CD8-positive, alpha-beta memory T cell (primary cell): Measurements from ENCODE around the gene DGLUCY. TPM values are rescaled to one million over a fixed set of nuclear protein-coding genes. Genes with fewer than 3 reads are reported as not detected.
"Not testable (repeated sequence)": the region's sequence is repeated elsewhere in the genome, so short reads cannot be mapped to it uniquely, and the experiment has no call there.

Experiments used
- CTCF ChIA-PET: fragments of 350-600 bp; sonication (Branson Sonifier 250); formaldehyde crosslinking; loops from one replicate; lab custom pipeline; 2021; ENCODE audit warnings: antibody characterized with exemption; lab: Charles Lee
- POLR2A ChIA-PET: fragments of 350-600 bp; sonication (Branson Sonifier 250); formaldehyde crosslinking; loops from one replicate; lab custom pipeline; 2021; ENCODE audit warnings: antibody characterized with exemption; lab: Charles Lee
- DNase-seq, 5 donors: peaks; one replicate each; pipeline versions ENCODE4 v3.0.0 to v3.0.0-alpha.2; 2020 to 2022; ENCODE audit warnings: mixed read lengths in 1 of 5
- H3K27ac ChIP-seq: one replicate; pipeline ENCODE4 v1.7.0; 2013; ENCODE audit warnings: low read depth, mild to moderate bottlenecking, low read length, moderate library complexity
- H3K27me3 ChIP-seq: 2 replicates; pipeline ENCODE4 v1.7.0; 2013; ENCODE audit warnings: low read length, mild to moderate bottlenecking; ENCODE audit not compliant: insufficient read depth, poor library complexity, severe bottlenecking
- H3K36me3 ChIP-seq: 2 replicates; pipeline ENCODE4 v1.7.0; 2013; ENCODE audit warnings: mild to moderate bottlenecking, low read length, moderate library complexity; ENCODE audit not compliant: insufficient read depth
- H3K4me1 ChIP-seq: 2 replicates; pipeline ENCODE4 v1.7.0; 2013; ENCODE audit warnings: mild to moderate bottlenecking, low read length, moderate library complexity; ENCODE audit not compliant: insufficient read depth
- H3K4me3 ChIP-seq: 2 replicates; pipeline ENCODE4 v1.7.0; 2013; ENCODE audit warnings: mild to moderate bottlenecking, low read length
- H3K9me3 ChIP-seq: 2 replicates; pipeline ENCODE4 v1.7.0; 2013; ENCODE audit warnings: mild to moderate bottlenecking, low read length
- H3K27ac Mint-ChIP-seq, 8 donors: one replicate each; pipeline ENCODE4 v1.8.0; 2020 to 2021; ENCODE audit warnings: mixed read lengths in 8 of 8, mild to moderate bottlenecking in 6 of 8, inconsistent platforms in 3 of 8, moderate library complexity in 3 of 8
- H3K27me3 Mint-ChIP-seq, 2 donors: one replicate each; pipeline ENCODE4 v1.8.0; 2020 to 2021; ENCODE audit warnings: mixed read lengths in 2 of 2, mild to moderate bottlenecking in 1 of 2, moderate library complexity in 1 of 2
- H3K36me3 Mint-ChIP-seq, 3 donors: one replicate each; pipeline ENCODE4 v1.8.0; 2020 to 2021; ENCODE audit warnings: mixed read lengths in 3 of 3, inconsistent platforms in 1 of 3, mild to moderate bottlenecking in 1 of 3
- H3K4me1 Mint-ChIP-seq, 3 donors: one replicate each; pipeline ENCODE4 v1.8.0; 2020 to 2021; ENCODE audit warnings: mixed read lengths in 3 of 3, inconsistent platforms in 1 of 3, mild to moderate bottlenecking in 1 of 3
- H3K4me3 Mint-ChIP-seq, 7 donors: one replicate each; pipeline ENCODE4 v1.8.0; 2020 to 2021; ENCODE audit warnings: mixed read lengths in 7 of 7, mild to moderate bottlenecking in 6 of 7, moderate library complexity in 4 of 7, inconsistent platforms in 2 of 7
- H3K9me3 Mint-ChIP-seq, 5 donors: one replicate each; pipeline ENCODE4 v1.8.0; 2020 to 2022; ENCODE audit warnings: mixed read lengths in 5 of 5, mild to moderate bottlenecking in 3 of 5, moderate library complexity in 2 of 5, inconsistent platforms in 1 of 5
- polyA plus RNA-seq: library from polyadenylated mRNA; unstranded; fragments of 300-500 nt; fragmentation: Illumina TruSeq; gene quantifications from one replicate; pipeline ENCODE4 v1.2.3, GENCODE V29; 2021
- total RNA-seq, 2 experiments: library from RNA; stranded (reverse); gene quantifications; one replicate each; pipeline ENCODE4 v1.2.3, GENCODE V29; 2021

Gene DGLUCY
- total and polyA plus RNA-seq, 3 experiments from 2014 or later, result 45.3 to 55.5 (median 48.7) TPM

DNA sequence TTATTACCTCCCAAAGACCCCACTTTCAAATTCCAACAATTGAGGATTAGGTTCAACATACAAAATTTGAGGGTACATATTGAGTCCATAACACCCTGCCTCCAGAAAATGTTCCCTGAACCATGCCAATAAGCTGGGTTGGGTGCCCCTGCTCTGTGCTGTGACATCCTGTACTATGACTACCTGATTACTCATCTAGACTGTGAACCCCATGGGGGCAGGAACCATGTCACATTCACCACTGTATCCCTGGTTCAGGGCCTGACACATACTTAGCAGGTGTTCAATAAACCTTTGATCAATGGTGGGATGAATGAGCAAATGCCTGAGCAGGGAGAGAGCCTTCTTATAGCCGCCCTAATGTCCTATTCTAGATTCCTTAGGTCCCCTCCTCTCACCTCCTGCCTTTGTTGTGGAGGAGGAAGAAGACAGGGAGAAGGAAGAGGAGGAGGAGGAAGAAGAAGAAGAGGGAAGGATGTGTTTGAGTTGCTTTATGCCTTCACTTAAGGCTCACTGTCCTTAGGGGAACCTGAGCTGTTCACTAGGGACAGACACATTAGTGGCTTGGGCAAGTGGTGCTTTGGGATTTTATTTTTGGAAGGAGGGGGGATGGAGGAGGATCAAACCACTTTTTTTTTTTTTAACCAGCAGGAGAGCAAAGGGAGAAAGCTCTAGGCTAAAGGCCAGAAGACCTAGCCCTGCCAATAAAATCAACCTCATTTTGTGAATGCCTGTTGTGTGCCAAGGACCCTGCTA lies 109.3 kb downstream of the DGLUCY start:
- Histone ChIP-seq H3K9me3 (no peaks in the 10 kb centered on the region), H3K4me1 (peaks cover 48% of the 10 kb centered on the region), H3K27ac (no peak overlapping the region), H3K27me3 (no peaks in the 10 kb centered on the region), H3K36me3 (no peaks in the 10 kb centered on the region), H3K4me3 (no peak overlapping the region)
- peak overlapping the region in 2 of 7 donors; percentile 13 to 26 for H3K4me3 Mint-ChIP-seq
- H3K4me1 Mint-ChIP-seq, result peaks cover 62 to 87% (median 75%) of the 10 kb centered on the region in 3 donors
- no peaks in the 10 kb centered on the region for H3K9me3 Mint-ChIP-seq
- ChIA-PET CTCF (interaction anchor here (1.2 to 1.4 kb wide), 4 partner anchors 28 to 63 kb away, joined by 3 to 5 read pairs (median 4); no protein-coding TSS in a partner anchor), POLR2A (interaction anchor here (0.9 kb wide), 1 partner anchor 26 kb away, joined by 3 read pairs; no protein-coding TSS in a partner anchor)
- H3K27me3 Mint-ChIP-seq, result no peaks in the 10 kb centered on the region
- H3K27ac Mint-ChIP-seq, result peak overlapping the region; percentile 30 to 89 (median 83)
- DNase-seq, result no peak
- peaks cover 6 to 42% (median 12%) of the 10 kb centered on the region in 3 donors for H3K36me3 Mint-ChIP-seq

DNA sequence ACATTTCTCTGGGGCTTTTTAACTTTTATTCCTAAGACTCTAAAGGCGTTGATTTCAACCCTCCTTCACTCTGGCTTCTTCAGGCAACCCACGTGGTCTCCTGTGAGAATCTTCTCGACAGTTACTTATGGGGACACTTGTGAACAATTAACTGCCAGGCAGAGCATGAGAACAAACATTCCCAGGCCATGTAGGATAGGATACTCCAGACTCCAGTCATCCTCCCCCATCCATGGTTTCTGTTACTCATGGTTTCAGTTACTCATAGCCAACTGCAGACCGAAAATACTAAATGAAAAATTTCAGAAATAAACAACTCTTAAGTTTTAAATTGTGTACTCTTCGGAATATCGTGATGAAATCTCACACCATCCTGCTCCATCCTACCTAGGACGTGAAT lies 111.2 kb downstream of the DGLUCY start:
- Histone ChIP-seq H3K27me3 (no peaks in the 10 kb centered on the region), H3K4me1 (peaks cover 66% of the 10 kb centered on the region), H3K27ac (no peak overlapping the region), H3K9me3 (no peaks in the 10 kb centered on the region), H3K36me3 (no peaks in the 10 kb centered on the region), H3K4me3 (no peak overlapping the region)
- H3K9me3 Mint-ChIP-seq, result no peaks in the 10 kb centered on the region
- no peak for DNase-seq
- peak overlapping the region in 7 of 8 donors; percentile 26 to 99 (median 98) for H3K27ac Mint-ChIP-seq
- peaks cover 6 to 33% (median 12%) of the 10 kb centered on the region in 3 donors for H3K36me3 Mint-ChIP-seq
- ChIA-PET CTCF (interaction anchor here (1.3 kb wide), 1 partner anchor 23 kb away, joined by 3 read pairs; no protein-coding TSS in a partner anchor), POLR2A (no interaction called here)
- peaks cover 0 to 1% of the 10 kb centered on the region in 2 donors for H3K27me3 Mint-ChIP-seq
- H3K4me1 Mint-ChIP-seq, result peaks cover 80 to 100% (median 87%) of the 10 kb centered on the region in 3 donors
- H3K4me3 Mint-ChIP-seq, result peak overlapping the region in 2 of 7 donors; percentile 85 to 89

DNA sequence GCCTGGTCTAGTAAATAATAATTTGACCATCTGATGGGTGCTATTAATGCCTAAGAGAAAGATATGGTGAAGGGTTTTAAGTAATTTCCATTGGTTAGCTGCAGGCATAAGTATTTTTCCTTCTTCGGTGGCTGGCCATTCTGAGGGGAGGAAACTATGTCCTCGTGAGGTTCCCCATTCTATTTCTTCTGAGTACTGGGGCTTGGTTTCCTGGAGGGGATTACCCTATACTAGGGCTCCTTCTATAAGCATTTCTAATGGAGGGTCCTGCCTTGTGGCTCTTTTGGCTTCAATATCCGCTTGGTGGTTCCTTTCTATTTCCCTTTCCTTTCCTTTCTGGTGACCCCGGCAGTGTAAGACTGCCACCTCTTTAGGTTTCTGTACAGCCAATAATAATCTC lies 112.5 kb downstream of the DGLUCY start:
- DNase-seq, result peak in 1 of 5 donors; percentile 36
- H3K27me3 Mint-ChIP-seq, H3K9me3 Mint-ChIP-seq, H3K27me3 ChIP-seq, H3K9me3 ChIP-seq, H3K36me3 ChIP-seq, H3K4me3 ChIP-seq: not testable (repeated sequence)
- CTCF ChIA-PET, result interaction anchor here (0.9 to 4.3 kb wide), 7 partner anchors 11 to 60 kb away, joined by 3 to 37 read pairs (median 6); partner anchors contain the start of gene GPR68
- peak overlapping the region; percentile 29 to 89 (median 80) for H3K4me3 Mint-ChIP-seq
- peaks cover 90 to 100% (median 95%) of the 10 kb centered on the region in 3 donors for H3K4me1 Mint-ChIP-seq
- H3K4me1 ChIP-seq, result peaks cover 79% of the 10 kb centered on the region
- POLR2A ChIA-PET, result interaction anchor here (1.8 to 4.6 kb wide), 2 partner anchors 15 to 19 kb away, joined by 7 to 88 read pairs; partner anchors contain the start of gene GPR68
- H3K36me3 Mint-ChIP-seq, result peaks cover 7 to 26% (median 12%) of the 10 kb centered on the region in 3 donors
- peak overlapping the region; percentile 87 to 99 (median 98) for H3K27ac Mint-ChIP-seq
- H3K27ac ChIP-seq, result peak overlapping the region; percentile 25

DNA sequence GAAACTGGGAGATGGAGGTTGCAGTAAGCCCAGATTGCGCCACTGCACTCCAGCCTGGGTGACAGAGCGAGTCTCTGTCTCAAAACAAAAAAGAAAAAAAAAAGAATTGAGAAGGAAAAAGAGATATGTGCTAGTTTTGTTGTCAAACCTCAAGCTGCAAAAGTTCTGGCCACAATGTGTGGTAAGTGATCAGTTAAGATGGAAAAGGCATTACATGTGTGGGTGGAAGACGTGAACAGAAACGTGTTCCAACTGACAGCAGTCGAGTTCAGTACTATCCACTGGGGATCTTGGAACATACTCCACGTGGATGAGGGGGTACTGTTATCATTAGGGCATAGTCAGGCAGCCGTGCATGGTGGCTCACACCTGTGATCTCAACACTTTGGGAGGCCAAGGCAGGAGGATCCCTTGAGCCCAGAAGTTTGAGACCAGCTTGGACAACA lies 113.3 kb downstream of the DGLUCY start:
- Mint-ChIP-seq H3K4me3 (peak overlapping the region; percentile 29 to 89 (median 85)), H3K36me3 (peaks cover 5 to 22% (median 11%) of the 10 kb centered on the region in 3 donors), H3K27me3 (peaks cover 0 to 1% of the 10 kb centered on the region in 2 donors), H3K9me3 (no peaks in the 10 kb centered on the region), H3K27ac (peak overlapping the region; percentile 87 to 99 (median 98)), H3K4me1 (peaks cover 90 to 100% (median 98%) of the 10 kb centered on the region in 3 donors)
- ChIA-PET CTCF (interaction anchor here (0.8 to 4.3 kb wide), 9 partner anchors 12 to 59 kb away, joined by 3 to 37 read pairs (median 6); partner anchors contain the start of gene GPR68), POLR2A (interaction anchor here (0.8 to 4.6 kb wide), 7 partner anchors 8 to 35 kb away, joined by 3 to 88 read pairs (median 3); partner anchors contain the start of gene GPR68)
- peak in 2 of 5 donors; percentile 62 to 64 for DNase-seq
- Histone ChIP-seq H3K36me3 (no peaks in the 10 kb centered on the region), H3K4me1 (peaks cover 88% of the 10 kb centered on the region), H3K4me3 (no peak overlapping the region), H3K27ac (peak overlapping the region; percentile 58), H3K27me3 (no peaks in the 10 kb centered on the region), H3K9me3 (no peaks in the 10 kb centered on the region)

DNA sequence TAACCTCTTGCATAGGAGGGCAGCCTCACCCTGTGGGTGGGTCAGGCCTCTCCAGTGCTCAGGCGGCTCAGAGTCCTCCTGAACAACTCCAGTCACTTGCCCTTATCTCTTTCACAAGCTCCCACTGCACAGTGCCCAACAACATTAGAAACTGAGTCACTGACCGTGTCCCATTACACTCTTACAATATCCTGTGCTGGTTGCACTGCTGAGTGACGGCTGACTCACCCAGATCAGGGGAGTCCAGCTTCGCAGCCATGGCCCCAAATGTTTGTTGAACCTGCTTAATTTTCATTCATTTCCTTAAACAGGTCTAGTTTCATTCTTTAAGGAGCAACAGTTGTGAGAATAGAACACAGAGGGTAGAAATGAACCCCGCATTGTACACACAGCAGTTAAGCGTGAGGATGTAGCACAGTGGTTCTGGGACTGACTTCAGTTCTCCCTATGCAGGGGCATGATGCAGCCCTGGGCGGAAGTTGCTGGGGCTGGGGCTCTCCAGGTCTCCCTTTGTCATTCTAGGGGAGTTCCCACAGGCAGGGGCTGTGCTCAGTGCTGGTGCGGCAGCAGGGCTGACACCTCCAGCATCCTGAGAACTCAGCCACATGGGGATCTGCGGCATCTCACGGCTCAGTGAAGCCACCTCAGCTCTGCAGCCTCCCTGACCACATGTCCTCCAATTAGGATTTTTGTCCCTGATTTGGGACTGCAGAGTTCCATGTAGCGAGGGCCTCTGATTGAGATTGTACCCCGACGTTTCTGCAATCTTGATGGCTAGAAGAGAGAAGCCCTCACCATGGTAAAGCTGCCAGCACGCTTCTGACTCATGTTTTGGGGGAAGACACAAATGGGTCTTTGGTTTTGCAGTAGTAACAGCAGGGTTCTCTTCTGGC lies 114.5 kb downstream of the DGLUCY start:
- Mint-ChIP-seq H3K27me3 (peaks cover 0 to 1% of the 10 kb centered on the region in 2 donors), H3K4me3 (peak overlapping the region; percentile 16 to 89 (median 85)), H3K4me1 (peaks cover 86 to 100% (median 94%) of the 10 kb centered on the region in 3 donors), H3K9me3 (no peaks in the 10 kb centered on the region), H3K27ac (peak overlapping the region; percentile 87 to 99 (median 98)), H3K36me3 (peaks cover 5 to 16% (median 6%) of the 10 kb centered on the region in 3 donors)
- Histone ChIP-seq H3K27me3 (no peaks in the 10 kb centered on the region), H3K27ac (peak overlapping the region; percentile 58), H3K4me1 (peaks cover 97% of the 10 kb centered on the region), H3K4me3 (peak overlapping the region; percentile 29), H3K9me3 (no peaks in the 10 kb centered on the region), H3K36me3 (no peaks in the 10 kb centered on the region)
- peak; percentile 62 to 91 (median 78) for DNase-seq
- POLR2A ChIA-PET, result interaction anchor here (0.6 to 4.6 kb wide), 11 partner anchors 11 to 40 kb away, joined by 3 to 88 read pairs (median 5); partner anchors contain the start of gene GPR68
- CTCF ChIA-PET, result interaction anchor here (0.8 to 4.3 kb wide), 12 partner anchors 11 to 58 kb away, joined by 3 to 37 read pairs (median 6); partner anchors contain the start of gene GPR68

DNA sequence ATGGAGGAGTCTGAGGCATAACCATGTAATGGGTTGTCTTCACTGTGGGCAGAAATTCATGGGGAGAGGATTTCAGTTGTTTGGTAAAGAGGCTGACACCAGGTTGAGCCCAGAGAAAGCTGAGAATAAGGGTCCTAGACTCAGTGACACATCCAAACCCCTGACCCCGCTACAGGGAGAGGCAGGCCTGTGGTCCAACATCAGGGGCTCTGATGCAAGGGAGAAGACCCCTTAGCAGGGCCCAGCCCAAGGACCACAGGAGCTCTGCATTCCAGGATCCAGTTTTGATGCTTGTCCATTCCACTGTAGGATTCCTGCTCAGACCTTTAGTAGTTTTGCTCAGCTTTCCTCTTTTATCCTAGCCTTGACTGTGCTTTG lies 115.1 kb downstream of the DGLUCY start:
- H3K4me3 Mint-ChIP-seq, result peak overlapping the region; percentile 58 to 92 (median 85)
- H3K27ac Mint-ChIP-seq, result peak overlapping the region; percentile 87 to 99 (median 98)
- peak overlapping the region; percentile 58 for H3K27ac ChIP-seq
- no peaks in the 10 kb centered on the region for H3K27me3 ChIP-seq
- peaks cover 81 to 96% (median 88%) of the 10 kb centered on the region in 3 donors for H3K4me1 Mint-ChIP-seq
- peaks cover 92% of the 10 kb centered on the region for H3K4me1 ChIP-seq
- H3K9me3 ChIP-seq, result no peaks in the 10 kb centered on the region
- H3K27me3 Mint-ChIP-seq, result peaks cover 0 to 1% of the 10 kb centered on the region in 2 donors
- H3K36me3 ChIP-seq, result no peaks in the 10 kb centered on the region
- no peak for DNase-seq
- H3K9me3 Mint-ChIP-seq, result no peaks in the 10 kb centered on the region
- H3K4me3 ChIP-seq, result peak overlapping the region; percentile 29
- H3K36me3 Mint-ChIP-seq, result peaks cover 4 to 12% (median 5%) of the 10 kb centered on the region in 3 donors
- POLR2A ChIA-PET, result interaction anchor here (1.1 to 4.6 kb wide), 7 partner anchors 12 to 40 kb away, joined by 3 to 88 read pairs (median 9); partner anchors contain the start of gene GPR68
- CTCF ChIA-PET, result interaction anchor here (1.0 to 4.3 kb wide), 8 partner anchors 14 to 57 kb away, joined by 3 to 37 read pairs (median 6); partner anchors contain the start of gene GPR68
